Nephron (organoid): ENCODE measurements around the gene OR52E2.

Experiments
- H3K27ac Mint-ChIP-seq, 3 experiments: 2 replicates each; pipeline ENCODE4 v1.8.0; 2020; ENCODE audit warnings: mixed read lengths in 3 of 3, mild to moderate bottlenecking in 2 of 3, moderate library complexity in 1 of 3
- H3K27me3 Mint-ChIP-seq: 2 replicates; pipeline ENCODE4 v1.8.0; 2021; ENCODE audit warnings: low read depth, mild to moderate bottlenecking, moderate library complexity, mixed read lengths
- H3K36me3 Mint-ChIP-seq: 2 replicates; pipeline ENCODE4 v1.8.0; 2020; ENCODE audit warnings: low read depth, mixed read lengths
- H3K4me1 Mint-ChIP-seq: 2 replicates; pipeline ENCODE4 v1.8.0; 2020; ENCODE audit warnings: mixed read lengths
- H3K4me3 Mint-ChIP-seq, 3 experiments: 2 replicates each; pipeline ENCODE4 v1.8.0; 2020; ENCODE audit warnings: mild to moderate bottlenecking in 3 of 3, mixed read lengths in 3 of 3, moderate library complexity in 2 of 3
- H3K9me3 Mint-ChIP-seq: 2 replicates; pipeline ENCODE4 v1.8.0; 2020; ENCODE audit warnings: mixed read lengths
- TF ChIP-seq, protein P1 (sequence below), 3 experiments: fragments of 200-600 bp; sonication (generic); IDR thresholded peaks; one replicate each; pipeline ENCODE4 v1.5.0; 2021; ENCODE audit warnings: antibody characterized with exemption in 3 of 3; ENCODE audit not compliant: unreplicated experiment in 3 of 3

OR52E2 gene

DNA sequence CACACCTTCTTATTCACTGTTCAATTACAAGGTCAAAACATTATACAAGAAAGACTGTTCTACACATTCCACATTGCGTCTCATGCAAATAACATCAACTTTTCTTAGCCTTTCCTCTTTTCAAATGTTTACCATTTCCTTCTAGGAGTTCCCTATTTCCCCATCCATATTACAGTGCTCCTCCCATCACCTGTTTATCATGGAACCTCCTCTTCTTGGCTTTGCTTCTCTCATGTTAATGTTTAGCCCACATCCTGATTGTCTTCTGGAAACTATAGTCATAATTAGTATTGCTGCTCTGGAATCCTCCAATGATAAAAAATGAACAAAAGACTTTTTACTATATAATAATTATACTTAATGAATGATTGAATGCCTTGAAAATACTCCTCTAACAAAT lies 31.2 kb upstream of the OR52E2 start:
- Mint-ChIP-seq H3K4me1 (no peaks in the 10 kb centered on the region), H3K36me3 (no peaks in the 10 kb centered on the region), H3K27ac (no peak overlapping the region), H3K27me3 (no peaks in the 10 kb centered on the region), H3K4me3 (no peak overlapping the region), H3K9me3 (no peaks in the 10 kb centered on the region)
- TF ChIP-seq, protein P1, sequence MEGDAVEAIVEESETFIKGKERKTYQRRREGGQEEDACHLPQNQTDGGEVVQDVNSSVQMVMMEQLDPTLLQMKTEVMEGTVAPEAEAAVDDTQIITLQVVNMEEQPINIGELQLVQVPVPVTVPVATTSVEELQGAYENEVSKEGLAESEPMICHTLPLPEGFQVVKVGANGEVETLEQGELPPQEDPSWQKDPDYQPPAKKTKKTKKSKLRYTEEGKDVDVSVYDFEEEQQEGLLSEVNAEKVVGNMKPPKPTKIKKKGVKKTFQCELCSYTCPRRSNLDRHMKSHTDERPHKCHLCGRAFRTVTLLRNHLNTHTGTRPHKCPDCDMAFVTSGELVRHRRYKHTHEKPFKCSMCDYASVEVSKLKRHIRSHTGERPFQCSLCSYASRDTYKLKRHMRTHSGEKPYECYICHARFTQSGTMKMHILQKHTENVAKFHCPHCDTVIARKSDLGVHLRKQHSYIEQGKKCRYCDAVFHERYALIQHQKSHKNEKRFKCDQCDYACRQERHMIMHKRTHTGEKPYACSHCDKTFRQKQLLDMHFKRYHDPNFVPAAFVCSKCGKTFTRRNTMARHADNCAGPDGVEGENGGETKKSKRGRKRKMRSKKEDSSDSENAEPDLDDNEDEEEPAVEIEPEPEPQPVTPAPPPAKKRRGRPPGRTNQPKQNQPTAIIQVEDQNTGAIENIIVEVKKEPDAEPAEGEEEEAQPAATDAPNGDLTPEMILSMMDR (IDR thresholded peaks at IDR 0.05; ENCODE audit: unreplicated experiment in 3 of 3): no peak

DNA sequence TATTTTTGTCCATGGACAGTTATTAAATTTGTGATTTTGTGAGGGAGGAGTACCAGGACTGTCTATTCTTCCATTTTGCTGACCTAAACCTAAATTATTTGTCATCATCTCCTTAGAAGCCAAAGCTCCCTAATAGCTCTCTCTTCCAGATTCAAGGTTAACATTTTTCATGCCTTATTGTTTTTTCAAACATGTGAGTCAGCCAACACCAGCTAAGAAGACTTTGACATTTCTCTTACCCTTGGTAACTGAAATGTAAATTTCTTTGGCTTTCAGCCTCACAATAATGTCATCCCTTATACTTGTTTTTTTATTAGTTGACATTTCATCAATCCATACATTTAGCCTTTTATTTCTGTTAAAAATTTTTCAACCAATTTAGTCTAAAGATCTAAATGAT lies 29.1 kb upstream of the OR52E2 start:
- Mint-ChIP-seq H3K4me3 (no peak overlapping the region), H3K27ac (no peak overlapping the region), H3K36me3 (no peaks in the 10 kb centered on the region), H3K4me1 (no peaks in the 10 kb centered on the region), H3K27me3 (no peaks in the 10 kb centered on the region), H3K9me3 (no peaks in the 10 kb centered on the region)
- TF ChIP-seq, protein P1 (IDR thresholded peaks at IDR 0.05; ENCODE audit: unreplicated experiment in 3 of 3): no peak

DNA sequence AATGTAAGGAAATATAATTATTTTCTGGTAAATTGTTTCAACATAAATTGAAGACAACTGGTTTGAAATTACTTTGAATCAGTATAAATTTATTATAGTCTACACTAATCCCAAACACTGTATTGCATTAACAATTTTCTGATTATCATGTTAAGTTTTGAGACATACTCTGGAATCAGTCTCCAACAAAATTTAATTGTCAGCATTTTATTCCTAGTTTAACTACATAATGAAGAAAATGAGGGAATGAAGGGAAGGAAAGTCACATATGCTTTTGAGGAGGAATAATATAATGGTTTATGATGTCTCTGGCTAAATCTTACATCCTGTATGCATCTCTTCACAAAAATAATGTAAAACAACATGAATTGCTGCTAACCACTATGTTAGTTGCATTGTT lies 24.2 kb upstream of the OR52E2 start:
- no peaks in the 10 kb centered on the region for H3K9me3 Mint-ChIP-seq
- H3K27ac Mint-ChIP-seq: no peak overlapping the region
- no peaks in the 10 kb centered on the region for H3K4me1 Mint-ChIP-seq
- H3K36me3 Mint-ChIP-seq: no peaks in the 10 kb centered on the region
- H3K4me3 Mint-ChIP-seq: no peak overlapping the region
- no peaks in the 10 kb centered on the region for H3K27me3 Mint-ChIP-seq
- TF ChIP-seq, protein P1 (IDR thresholded peaks at IDR 0.05; ENCODE audit: unreplicated experiment in 3 of 3): no peak

DNA sequence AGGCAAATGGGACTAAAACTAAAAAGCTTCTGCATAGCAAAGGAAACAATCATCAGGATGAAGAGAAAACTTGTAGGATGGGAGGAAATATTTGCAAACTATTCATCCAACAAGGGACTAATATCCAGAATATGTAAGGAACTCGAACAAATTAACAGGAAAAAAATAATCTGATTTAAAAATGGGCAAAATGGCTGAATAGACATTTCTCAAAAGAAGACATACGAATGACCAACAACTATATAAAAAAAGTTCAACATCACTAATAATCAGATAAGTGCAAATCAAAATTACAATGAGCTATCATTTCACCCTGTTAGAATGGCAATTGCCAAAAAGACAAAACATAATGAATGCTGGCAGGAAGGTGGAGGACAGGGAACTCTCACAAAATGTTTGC lies 22.0 kb upstream of the OR52E2 start:
- no peak overlapping the region for H3K27ac Mint-ChIP-seq
- H3K9me3 Mint-ChIP-seq: no peaks in the 10 kb centered on the region
- TF ChIP-seq, protein P1 (IDR thresholded peaks at IDR 0.05; ENCODE audit: unreplicated experiment in 3 of 3): no peak
- no peaks in the 10 kb centered on the region for H3K27me3 Mint-ChIP-seq
- no peak overlapping the region for H3K4me3 Mint-ChIP-seq
- H3K4me1 Mint-ChIP-seq: no peaks in the 10 kb centered on the region
- H3K36me3 Mint-ChIP-seq: no peaks in the 10 kb centered on the region

DNA sequence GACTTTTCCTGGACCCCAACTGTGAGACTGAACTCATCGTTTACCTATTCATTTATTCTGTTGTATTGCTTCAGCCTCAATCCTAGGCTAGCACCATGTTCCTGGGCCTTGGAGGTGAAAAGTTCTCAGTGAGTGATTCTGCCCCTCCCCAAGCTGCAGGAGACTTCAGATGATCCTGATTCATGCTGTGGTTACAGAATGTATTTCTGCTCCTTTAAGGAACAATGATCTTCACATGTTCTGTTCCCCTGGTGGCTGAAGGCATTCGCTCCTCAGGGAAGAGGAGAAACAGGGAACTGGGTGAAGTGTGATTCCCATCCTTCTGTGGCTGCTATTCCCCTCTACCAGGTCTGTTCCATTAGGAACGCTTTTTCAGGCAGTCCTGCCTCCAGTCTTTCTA lies 12.4 kb upstream of the OR52E2 start:
- TF ChIP-seq, protein P1 (IDR thresholded peaks at IDR 0.05; ENCODE audit: unreplicated experiment in 3 of 3): no peak
- no peaks in the 10 kb centered on the region for H3K9me3 Mint-ChIP-seq
- no peaks in the 10 kb centered on the region for H3K27me3 Mint-ChIP-seq
- no peak overlapping the region for H3K4me3 Mint-ChIP-seq
- no peaks in the 10 kb centered on the region for H3K36me3 Mint-ChIP-seq
- no peak overlapping the region for H3K27ac Mint-ChIP-seq
- H3K4me1 Mint-ChIP-seq: no peaks in the 10 kb centered on the region

DNA sequence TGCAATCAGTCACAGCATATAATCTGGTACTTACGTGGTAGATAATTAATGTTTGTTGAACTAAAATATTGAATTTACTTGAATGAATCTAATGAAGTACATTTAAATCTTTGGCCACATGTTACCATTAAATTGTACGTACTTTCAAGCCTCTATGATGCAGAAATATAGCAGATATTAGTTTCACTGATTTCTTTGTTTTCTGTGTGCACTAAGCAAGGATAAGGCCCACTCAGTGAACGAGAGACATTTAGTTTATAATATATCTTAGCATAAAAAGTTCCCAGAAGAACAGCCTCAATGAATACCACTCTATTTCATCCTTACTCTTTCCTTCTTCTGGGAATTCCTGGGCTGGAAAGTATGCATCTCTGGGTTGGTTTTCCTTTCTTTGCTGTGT lies 9.8 kb upstream of the OR52E2 start, which contains the start of gene OR52E1:
Gene OR52E1, plus strand, starts transcription at position 301 of the 400 bp plus-strand sequence.
- Mint-ChIP-seq H3K27ac (no peak within 1 kb of the TSS), H3K9me3 (no peaks in the 10 kb centered on the region), H3K4me1 (no peaks in the 10 kb centered on the region), H3K27me3 (no peaks in the 10 kb centered on the region), H3K4me3 (no peak within 1 kb of the TSS), H3K36me3 (no peaks in the 10 kb centered on the region)
- TF ChIP-seq, protein P1 (IDR thresholded peaks at IDR 0.05; ENCODE audit: unreplicated experiment in 3 of 3): no peak
